HCT116 (cell line): ENCODE measurements around the gene AMZ2. TPM values are rescaled to one million over a fixed set of nuclear protein-coding genes. Genes with fewer than 3 reads are reported as not detected.

ENCODE experiments used
- ATAC-seq: fragments of 200-7000 bp; cut with Tn5 transposase; 2 replicates; pipeline ENCODE4 v1.9.1; 2020; ENCODE audit warnings: mild to moderate bottlenecking, moderate library complexity
- BruUV-seq: library from RNA; stranded (reverse); fragments of 400-500 nt; replicated peaks from 2 replicates; lab custom pipeline; 2021; lab: Mats Ljungman, UMichigan
- CTCF ChIA-PET: fragments of 300-600 bp; sonication (Branson Sonifier 250); formaldehyde crosslinking; loops from one replicate; lab custom pipeline; 2021; ENCODE audit warnings: antibody characterized with exemption; lab: Charles Lee
- POLR2A ChIA-PET: fragments of 300-600, 350-600 bp; sonication (Branson Sonifier 250); formaldehyde crosslinking; loops from one replicate; lab custom pipeline; 2021; ENCODE audit warnings: antibody characterized with exemption; lab: Charles Lee
- RAD21 ChIA-PET, 2 experiments: fragments of 300-600 bp; sonication (Branson Sonifier 250); formaldehyde crosslinking; loops; one replicate each; lab custom pipeline; 2023; ENCODE audit warnings: low total read pairs in 2 of 2; ENCODE audit not compliant: uncharacterized antibody in 2 of 2, unreplicated experiment in 2 of 2, low non-redundant PET in 1 of 2; lab: Charles Lee
- DNase-seq: peaks from one replicate; pipeline ENCODE4 v3.0.0-alpha.2; 2010; ENCODE audit warnings: low read depth, low spot score
- H2AFZ ChIP-seq: fragments of 200-600 bp; shearing (Covaris generic), sonication (generic); 2 replicates; pipeline ENCODE4 v1.6.1; 2017; ENCODE audit warnings: low read depth, mixed run types, mixed read lengths, antibody characterized with exemption, low read length; ENCODE audit not compliant: poor library complexity, severe bottlenecking
- H3K27ac ChIP-seq: 2 replicates; pipeline ENCODE4 v1.5.1; 2012; ENCODE audit warnings: low read depth, low read length
- H3K27me3 ChIP-seq: fragments of 200-600 bp; sonication (generic); 2 replicates; pipeline ENCODE4 v1.6.1; 2016; ENCODE audit warnings: mixed run types, low read length, mixed read lengths; ENCODE audit not compliant: insufficient read depth
- H3K36me3 ChIP-seq, 2 experiments: fragments of 200-500 bp in 1 of 2; fragments of 200-600 bp in 1 of 2; sonication (Bioruptor generic) in 1 of 2; sonication (generic) in 1 of 2; 2 replicates each; pipeline versions ENCODE4 v1.5.1 to v1.6.1; 2014 to 2016; ENCODE audit warnings: low read length in 2 of 2, inconsistent platforms in 1 of 2, mixed read lengths in 1 of 2, mixed run types in 1 of 2; ENCODE audit not compliant: insufficient read depth in 2 of 2, control insufficient read depth in 1 of 2
- H3K4me1 ChIP-seq, 2 experiments: fragments of 200-600 bp in 1 of 2; sonication (generic) in 1 of 2; 2 replicates each; pipeline versions ENCODE4 v1.5.1 to v1.6.1; 2012 to 2017; ENCODE audit warnings: low read length in 2 of 2, inconsistent platforms in 1 of 2, mild to moderate bottlenecking in 1 of 2, mixed read lengths in 1 of 2, mixed run types in 1 of 2, moderate library complexity in 1 of 2; ENCODE audit not compliant: insufficient read depth in 2 of 2, control insufficient read depth in 1 of 2
- H3K4me2 ChIP-seq: fragments of 200-600 bp; sonication (generic); 2 replicates; pipeline ENCODE4 v1.6.1; 2017; ENCODE audit warnings: mixed run types, low read length, mixed read lengths
- H3K4me3 ChIP-seq, 2 experiments: fragments of 200-600 bp in 1 of 2; sonication (generic) in 1 of 2; replicated peaks in 1 of 2; 2 replicates each; pipeline ENCODE4 v1.5.1; 2011 to 2016; ENCODE audit warnings: low read length in 2 of 2, control low read depth in 1 of 2, low read depth in 1 of 2, mild to moderate bottlenecking in 1 of 2, mixed read lengths in 1 of 2, mixed run types in 1 of 2
- H3K79me2 ChIP-seq: fragments of 200-600 bp; sonication (generic); 2 replicates; pipeline ENCODE4 v1.6.1; 2017; ENCODE audit warnings: mild to moderate bottlenecking, mixed run types, low read length, moderate library complexity, mixed read lengths; ENCODE audit not compliant: insufficient read depth
- H3K9ac ChIP-seq: fragments of 200-600 bp; sonication (generic); 2 replicates; pipeline ENCODE4 v1.6.1; 2016; ENCODE audit warnings: low read length, mixed read lengths
- H3K9me2 ChIP-seq: fragments of 200-600 bp; sonication (generic), shearing (Covaris generic); 2 replicates; pipeline ENCODE4 v1.6.1; 2017; ENCODE audit warnings: mixed run types, mild to moderate bottlenecking, moderate library complexity; ENCODE audit not compliant: insufficient read depth
- H3K9me3 ChIP-seq, 2 experiments: fragments of 200-500 bp in 1 of 2; fragments of 200-600 bp in 1 of 2; sonication (Bioruptor generic) in 1 of 2; sonication (generic) in 1 of 2; 2 replicates each; pipeline ENCODE4 v1.6.1; 2014 to 2017; ENCODE audit warnings: low read length in 2 of 2, mixed read lengths in 2 of 2, inconsistent platforms in 1 of 2, low read depth in 1 of 2, mild to moderate bottlenecking in 1 of 2, mixed run types in 1 of 2, moderate library complexity in 1 of 2; ENCODE audit not compliant: control insufficient read depth in 1 of 2, insufficient read depth in 1 of 2
- H4K20me1 ChIP-seq: fragments of 200-600 bp; sonication (generic), shearing (Covaris generic); 2 replicates; pipeline ENCODE4 v1.6.1; 2017; ENCODE audit warnings: mixed run types, mild to moderate bottlenecking, moderate library complexity; ENCODE audit not compliant: insufficient read depth
- ATF3 ChIP-seq: IDR thresholded peaks from 2 replicates; pipeline ENCODE4 v1.6.1; 2012
- CBX3 ChIP-seq: IDR thresholded peaks from 2 replicates; pipeline ENCODE4 v1.6.1; 2012; ENCODE audit warnings: low read depth
- CEBPB ChIP-seq: IDR thresholded peaks from 2 replicates; pipeline ENCODE4 v1.6.1; 2012; ENCODE audit warnings: low read depth
- CTCF ChIP-seq, 3 experiments: fragments of 200-600 bp in 1 of 3; sonication (generic) in 1 of 3; IDR thresholded peaks in 2 of 3; conservative IDR thresholded peaks in 1 of 3; 2 replicates each; pipeline ENCODE4 v1.5.1; 2012 to 2017; ENCODE audit warnings: low read depth in 2 of 3, low read length in 2 of 3, antibody characterized with exemption in 1 of 3, borderline replicate concordance in 1 of 3, control low read depth in 1 of 3, mild to moderate bottlenecking in 1 of 3, mixed read lengths in 1 of 3, mixed run types in 1 of 3, moderate library complexity in 1 of 3; ENCODE audit not compliant: insufficient read depth in 1 of 3
- EGR1 ChIP-seq: IDR thresholded peaks from 2 replicates; pipeline ENCODE4 v1.6.1; 2012; ENCODE audit warnings: low read depth
- ELF1 ChIP-seq: IDR thresholded peaks from 2 replicates; pipeline ENCODE4 v1.6.1; 2012; ENCODE audit warnings: low read depth, borderline replicate concordance
- EZH2 ChIP-seq: fragments of 200-600 bp; sonication (generic); IDR thresholded peaks from 2 replicates; pipeline ENCODE4 v1.6.1; 2017; ENCODE audit warnings: antibody characterized with exemption, mixed run types
- EZH2phosphoT487 ChIP-seq: fragments of 200-600 bp; IDR thresholded peaks from 2 replicates; pipeline ENCODE4 v1.6.1; 2018; ENCODE audit warnings: antibody characterized with exemption, borderline replicate concordance
- FOSL1 ChIP-seq: IDR thresholded peaks from 2 replicates; pipeline ENCODE4 v1.6.1; 2012; ENCODE audit warnings: low read depth
- JUND ChIP-seq: IDR thresholded peaks from 2 replicates; pipeline ENCODE4 v1.6.1; 2012
- MAX ChIP-seq: IDR thresholded peaks from 2 replicates; pipeline ENCODE4 v1.6.1; 2012
- POLR2A ChIP-seq: IDR thresholded peaks from 2 replicates; pipeline ENCODE4 v1.7.0; 2011; ENCODE audit warnings: borderline replicate concordance; ENCODE audit not compliant: insufficient read depth, insufficient read length; ENCODE audit errors: extremely low read depth
- POLR2AphosphoS5 ChIP-seq: IDR thresholded peaks from 2 replicates; pipeline ENCODE4 v1.6.1; 2011; ENCODE audit warnings: mild to moderate bottlenecking, low read depth, low read length, moderate library complexity
- REST ChIP-seq: IDR thresholded peaks from 2 replicates; pipeline ENCODE4 v1.6.1; 2012; ENCODE audit warnings: low read depth
- SP1 ChIP-seq: IDR thresholded peaks from 2 replicates; pipeline ENCODE4 v1.6.1; 2012; ENCODE audit warnings: low read depth
- SRF ChIP-seq: IDR thresholded peaks from 2 replicates; pipeline ENCODE4 v1.6.1; 2012; ENCODE audit warnings: low read depth
- TCF7L2 ChIP-seq: IDR thresholded peaks from 2 replicates; pipeline ENCODE4 v1.7.0; 2011; ENCODE audit warnings: borderline replicate concordance, inconsistent platforms; ENCODE audit not compliant: insufficient read depth, insufficient read length; ENCODE audit errors: extremely low read depth
- YY1 ChIP-seq: IDR thresholded peaks from 2 replicates; pipeline ENCODE4 v1.6.1; 2011; ENCODE audit warnings: low read length, low read depth, moderate library complexity, mild to moderate bottlenecking; ENCODE audit not compliant: insufficient replicate concordance; ENCODE audit errors: extremely low read depth
- ZBTB33 ChIP-seq: IDR thresholded peaks from 2 replicates; pipeline ENCODE4 v1.6.1; 2011; ENCODE audit warnings: mild to moderate bottlenecking, low read length, moderate library complexity; ENCODE audit not compliant: insufficient replicate concordance; ENCODE audit errors: extremely low read depth
- intact Hi-C: fragments of 100-400 bp; cut with micrococcal nuclease; formaldehyde crosslinking; loops from 2 replicates; pipeline ENCODE4 v1.10.0; 2022
- total RNA-seq: library from RNA; stranded (reverse); gene quantifications from one replicate; pipeline ENCODE4 v1.2.1, GENCODE V29; 2021; ENCODE audit not compliant: unreplicated experiment

The AMZ2 gene
- total RNA-seq, 1 experiment from 2014 or later: 131 TPM

GRCh38 chr17:68255151-68255550 is 7.3 kb downstream of the AMZ2 start:
- RAD21 ChIA-PET: no interaction called here

More at GRCh38 chr17:68255151-68255550, 7.3 kb downstream of the AMZ2 start:
- no TSS peak for BruUV-seq
- no peaks in the 10 kb centered on the region for H4K20me1 ChIP-seq
- no peaks in the 10 kb centered on the region for H3K9me3 ChIP-seq
- no peaks in the 10 kb centered on the region for H3K9me2 ChIP-seq
- peaks cover 16 to 31% of the 10 kb centered on the region in 2 experiments for H3K36me3 ChIP-seq
- H3K4me1 ChIP-seq: peaks cover 5 to 19% of the 10 kb centered on the region in 2 experiments; a peak in 3 of 4 replicates
- DNase-seq: no peak
- ATAC-seq: no peak
- intact Hi-C loops: no loop called here
- TF ChIP-seq TCF7L2: no peak
- TF ChIP-seq POLR2AphosphoS5: no peak
- TF ChIP-seq ZBTB33: no peak
- TF ChIP-seq CBX3: no peak
- TF ChIP-seq REST: no peak
- TF ChIP-seq ATF3: no peak
- TF ChIP-seq YY1: no peak
- no peak for TF ChIP-seq POLR2A
- no peak for TF ChIP-seq EZH2
- no peak for TF ChIP-seq ELF1
- no peak for TF ChIP-seq EGR1
- TF ChIP-seq SP1: no peak
- TF ChIP-seq FOSL1: no peak
- TF ChIP-seq CEBPB: no peak
- TF ChIP-seq JUND: no peak
- TF ChIP-seq CTCF (IDR thresholded peaks at IDR 0.05 in 2 of 3, conservative IDR thresholded peaks at IDR 0.05 in 1 of 3; ENCODE audit: borderline replicate concordance in 1 of 3, insufficient read depth in 1 of 3, low read depth in 2 of 3, low read length in 2 of 3): no peak
- TF ChIP-seq MAX: no peak
- TF ChIP-seq SRF: no peak
- TF ChIP-seq EZH2phosphoT487: no peak
- no peaks in the 10 kb centered on the region for H3K27me3 ChIP-seq
- H3K4me3 ChIP-seq: no peak overlapping the region
- no peaks in the 10 kb centered on the region for H3K79me2 ChIP-seq
- no peak overlapping the region for H2AFZ ChIP-seq
- H3K27ac ChIP-seq: no peak overlapping the region
- no peak overlapping the region for H3K4me2 ChIP-seq
- ChIA-PET POLR2A (interaction anchor here (0.6 kb wide), 1 partner anchor 9 kb away, joined by 3 read pairs; no protein-coding TSS in a partner anchor), CTCF (interaction anchor here (0.8 kb wide), 1 partner anchor 144 kb away, joined by 3 read pairs; no protein-coding TSS in a partner anchor)
- no peak overlapping the region for H3K9ac ChIP-seq
